Mucosa of rectum (tissue), 2 donors: Measurements from ENCODE around the gene RASA3.

Source experiments
- H3K27ac ChIP-seq, 2 donors: one replicate each; pipeline ENCODE4 v1.7.0; 2013; ENCODE audit warnings: inconsistent platforms in 2 of 2, low read depth in 2 of 2, low read length in 2 of 2
- H3K27me3 ChIP-seq, 2 donors: one replicate each; pipeline ENCODE4 v1.7.0; 2013; ENCODE audit warnings: low read length in 2 of 2; ENCODE audit not compliant: control insufficient read depth in 2 of 2, insufficient read depth in 2 of 2
- H3K36me3 ChIP-seq, 2 donors: one replicate each; pipeline ENCODE4 v1.7.0; 2013; ENCODE audit warnings: low read length in 2 of 2; ENCODE audit not compliant: control insufficient read depth in 2 of 2, insufficient read depth in 2 of 2
- H3K4me1 ChIP-seq, 2 donors: one replicate each; pipeline ENCODE4 v1.7.0; 2013; ENCODE audit warnings: low read length in 2 of 2, mild to moderate bottlenecking in 1 of 2; ENCODE audit not compliant: control insufficient read depth in 2 of 2, insufficient read depth in 2 of 2
- H3K4me3 ChIP-seq, 2 donors: one replicate each; pipeline ENCODE4 v1.7.0; 2013; ENCODE audit warnings: low read length in 2 of 2
- H3K9ac ChIP-seq, 2 donors: one replicate each; pipeline ENCODE4 v1.7.0; 2013; ENCODE audit warnings: low read length in 2 of 2, low read depth in 1 of 2, mild to moderate bottlenecking in 1 of 2
- H3K9me3 ChIP-seq, 2 donors: one replicate each; pipeline ENCODE4 v1.7.0; 2013; ENCODE audit warnings: low read length in 2 of 2; ENCODE audit not compliant: control insufficient read depth in 2 of 2
- donor health status: healthy.
- donor health status: Normal muscosa, but diverticular disease.

RASA3 gene

GRCh38 chr13:113960276-113960948 is 172.0 kb downstream of the RASA3 start:
- Histone ChIP-seq H3K4me1 (no peaks in the 10 kb centered on the region), H3K27ac (no peak overlapping the region), H3K36me3 (no peaks in the 10 kb centered on the region), H3K9me3 (no peaks in the 10 kb centered on the region), H3K4me3 (no peak overlapping the region), H3K27me3 (no peaks in the 10 kb centered on the region), H3K9ac (no peak overlapping the region)

GRCh38 chr13:113959198-113959597 is 173.2 kb downstream of the RASA3 start:
- Histone ChIP-seq H3K9ac (no peak overlapping the region), H3K27me3 (no peaks in the 10 kb centered on the region), H3K4me3 (no peak overlapping the region), H3K9me3 (no peaks in the 10 kb centered on the region), H3K27ac (no peak overlapping the region), H3K36me3 (no peaks in the 10 kb centered on the region), H3K4me1 (no peaks in the 10 kb centered on the region)

GRCh38 chr13:113958373-113958772 is 174.1 kb downstream of the RASA3 start:
- Histone ChIP-seq H3K36me3 (no peaks in the 10 kb centered on the region), H3K9me3 (no peaks in the 10 kb centered on the region), H3K27me3 (no peaks in the 10 kb centered on the region), H3K9ac (no peak overlapping the region), H3K27ac (no peak overlapping the region), H3K4me3 (no peak overlapping the region), H3K4me1 (no peaks in the 10 kb centered on the region)

- Histone ChIP-seq H3K36me3 (no peaks in the 10 kb centered on the region), H3K9me3 (no peaks in the 10 kb centered on the region), H3K27me3 (no peaks in the 10 kb centered on the region), H3K27ac (no peak overlapping the region), H3K9ac (no peak overlapping the region), H3K4me3 (no peak overlapping the region), H3K4me1 (no peaks in the 10 kb centered on the region)
These were observed 175.9 kb downstream of the RASA3 start for GRCh38 chr13:113956571-113956970.

- H3K4me3 ChIP-seq, result no peak overlapping the region
- H3K9ac ChIP-seq, result no peak overlapping the region
These were observed 176.7 kb downstream of the RASA3 start for GRCh38 chr13:113955691-113956090.

GRCh38 chr13:113955235-113955634 is 177.2 kb downstream of the RASA3 start:
- H3K27ac ChIP-seq, result no peak overlapping the region
- H3K9me3 ChIP-seq, result no peaks in the 10 kb centered on the region
- peaks cover 2 to 3% of the 10 kb centered on the region in 2 donors for H3K4me1 ChIP-seq
- H3K36me3 ChIP-seq, result no peaks in the 10 kb centered on the region
- no peak overlapping the region for H3K4me3 ChIP-seq
- no peak overlapping the region for H3K9ac ChIP-seq
- H3K27me3 ChIP-seq, result no peaks in the 10 kb centered on the region

More at GRCh38 chr13:113955691-113956090, 176.7 kb downstream of the RASA3 start:
- no peaks in the 10 kb centered on the region for H3K36me3 ChIP-seq
- H3K27me3 ChIP-seq, result no peaks in the 10 kb centered on the region
- peaks cover 2 to 3% of the 10 kb centered on the region in 2 donors for H3K4me1 ChIP-seq
- no peaks in the 10 kb centered on the region for H3K9me3 ChIP-seq
- H3K27ac ChIP-seq, result no peak overlapping the region

- Histone ChIP-seq H3K4me1 (peaks cover 2 to 3% of the 10 kb centered on the region in 2 donors), H3K9ac (no peak overlapping the region), H3K4me3 (no peak overlapping the region), H3K9me3 (no peaks in the 10 kb centered on the region), H3K27me3 (no peaks in the 10 kb centered on the region), H3K27ac (no peak overlapping the region), H3K36me3 (no peaks in the 10 kb centered on the region)
These were observed 178.2 kb downstream of the RASA3 start for GRCh38 chr13:113954046-113954835.

- Histone ChIP-seq H3K4me3 (no peak overlapping the region), H3K9ac (no peak overlapping the region), H3K27me3 (no peaks in the 10 kb centered on the region), H3K27ac (no peak overlapping the region), H3K9me3 (no peaks in the 10 kb centered on the region), H3K36me3 (no peaks in the 10 kb centered on the region), H3K4me1 (peaks cover 2 to 3% of the 10 kb centered on the region in 2 donors)
These were observed 178.9 kb downstream of the RASA3 start for GRCh38 chr13:113953561-113953960.

GRCh38 chr13:113952983-113953520 is 179.4 kb downstream of the RASA3 start:
- no peaks in the 10 kb centered on the region for H3K36me3 ChIP-seq
- H3K4me1 ChIP-seq, result peaks cover 2 to 3% of the 10 kb centered on the region in 2 donors

More at GRCh38 chr13:113952983-113953520, 179.4 kb downstream of the RASA3 start:
- no peak overlapping the region for H3K4me3 ChIP-seq
- no peaks in the 10 kb centered on the region for H3K27me3 ChIP-seq
- H3K9ac ChIP-seq, result no peak overlapping the region
- no peaks in the 10 kb centered on the region for H3K9me3 ChIP-seq
- H3K27ac ChIP-seq, result no peak overlapping the region
